ENCODE data around the gene FAM124B. TPM values are rescaled to one million over a fixed set of nuclear protein-coding genes. Genes with fewer than 3 reads are reported as not detected.

FAM124B gene
- total RNA-seq, 2 experiments from 2014 or later: not detected

- Histone ChIP-seq H3K4me3 (ENCODE audit: low read depth, low read length, poor library complexity, severe bottlenecking) (no peak overlapping the region), H3K4me1 (ENCODE audit: insufficient read depth, low read length, poor library complexity, severe bottlenecking) (no peaks in the 10 kb centered on the region), H3K36me3 (ENCODE audit: insufficient read depth, low read length) (no peaks in the 10 kb centered on the region), H3K9me2 (ENCODE audit: insufficient read depth, low read length) (no peaks in the 10 kb centered on the region), H3K79me2 (ENCODE audit: insufficient read depth, low read depth, low read length) (no peaks in the 10 kb centered on the region), H4K20me1 (ENCODE audit: insufficient read depth, low read length) (no peaks in the 10 kb centered on the region), H3K9me3 (ENCODE audit: low read length) (no peaks in the 10 kb centered on the region), H3K4me2 (ENCODE audit: low read length) (no peak overlapping the region), H3K27ac (ENCODE audit: low read depth, low read length, poor library complexity, severe bottlenecking) (no peak overlapping the region), H2AFZ (ENCODE audit: low read length) (no peak overlapping the region)
- CTCF ChIA-PET (ENCODE audit: unreplicated experiment): no interaction called here
- no peak for DNase-seq (ENCODE audit: low spot score)
- POLR2A ChIA-PET: interaction anchor here (0.6 to 1.3 kb wide), 3 partner anchors 8 to 595 kb away, joined by 3 to 5 read pairs (median 3); no protein-coding TSS in a partner anchor
- no TSS peak for BruUV-seq (replicated peaks)
- no peak for TF ChIP-seq EZH2phosphoT487 (IDR thresholded peaks at IDR 0.05; ENCODE audit: borderline replicate concordance, low read depth, low read length)
- TF ChIP-seq CTCF (conservative IDR thresholded peaks at IDR 0.05; ENCODE audit: low read length): no peak
- intact Hi-C loops (cut with micrococcal nuclease; ENCODE audit: unreplicated experiment): no loop called here
Measured at GRCh38 chr2:224331698-224332097, 70.2 kb downstream of the FAM124B start.

GRCh38 chr2:224328798-224329197, 73.1 kb downstream of the FAM124B start:
- Histone ChIP-seq H3K36me3 (ENCODE audit: insufficient read depth, low read length) (no peaks in the 10 kb centered on the region), H2AFZ (ENCODE audit: low read length) (no peak overlapping the region), H3K4me2 (ENCODE audit: low read length) (no peak overlapping the region), H4K20me1 (ENCODE audit: insufficient read depth, low read length) (no peaks in the 10 kb centered on the region), H3K79me2 (ENCODE audit: insufficient read depth, low read depth, low read length) (no peaks in the 10 kb centered on the region), H3K9me2 (ENCODE audit: insufficient read depth, low read length) (no peaks in the 10 kb centered on the region), H3K4me3 (ENCODE audit: low read depth, low read length, poor library complexity, severe bottlenecking) (no peak overlapping the region), H3K9me3 (ENCODE audit: low read length) (no peaks in the 10 kb centered on the region), H3K4me1 (ENCODE audit: insufficient read depth, low read length, poor library complexity, severe bottlenecking) (no peaks in the 10 kb centered on the region), H3K27ac (ENCODE audit: low read depth, low read length, poor library complexity, severe bottlenecking) (no peak overlapping the region)
- BruUV-seq (replicated peaks): no TSS peak
- ChIA-PET CTCF (ENCODE audit: unreplicated experiment) (no interaction called here), POLR2A (no interaction called here)
- TF ChIP-seq EZH2phosphoT487 (IDR thresholded peaks at IDR 0.05; ENCODE audit: borderline replicate concordance, low read depth, low read length) (no peak), CTCF (conservative IDR thresholded peaks at IDR 0.05; ENCODE audit: low read length) (no peak)
- DNase-seq (ENCODE audit: low spot score): no peak
- intact Hi-C loops (cut with micrococcal nuclease; ENCODE audit: unreplicated experiment): no loop called here

Other genes with a start within 250 kb of the FAM124B start
- gene CUL3, start 183.3 kb upstream of the FAM124B start, total RNA-seq (2014; rRNA removed; shearing (Covaris generic)): 50.6 and 56.4 TPM in 2 replicates
- gene CUL3, start 183.3 kb upstream of the FAM124B start, total RNA-seq (2022): 142 and 155 TPM in 2 replicates

Measured in OCI-LY7 (cell line).